Breast epithelium (tissue), 3 donors: ENCODE measurements around the gene GNMT.

Experiments
- POLR2A ChIP-seq: fragments of 450-650 bp; IDR thresholded peaks from one replicate; pipeline ENCODE4 v1.6.1; 2016; ENCODE audit warnings: antibody characterized with exemption, mild to moderate bottlenecking, moderate library complexity
- TF ChIP-seq, protein P1 (sequence below), 3 donors: fragments of 450-650 bp; IDR thresholded peaks; one replicate each; pipeline ENCODE4 v1.5.1; 2016 to 2017; ENCODE audit warnings: antibody characterized with exemption in 3 of 3, mild to moderate bottlenecking in 3 of 3, moderate library complexity in 3 of 3

DNA sequence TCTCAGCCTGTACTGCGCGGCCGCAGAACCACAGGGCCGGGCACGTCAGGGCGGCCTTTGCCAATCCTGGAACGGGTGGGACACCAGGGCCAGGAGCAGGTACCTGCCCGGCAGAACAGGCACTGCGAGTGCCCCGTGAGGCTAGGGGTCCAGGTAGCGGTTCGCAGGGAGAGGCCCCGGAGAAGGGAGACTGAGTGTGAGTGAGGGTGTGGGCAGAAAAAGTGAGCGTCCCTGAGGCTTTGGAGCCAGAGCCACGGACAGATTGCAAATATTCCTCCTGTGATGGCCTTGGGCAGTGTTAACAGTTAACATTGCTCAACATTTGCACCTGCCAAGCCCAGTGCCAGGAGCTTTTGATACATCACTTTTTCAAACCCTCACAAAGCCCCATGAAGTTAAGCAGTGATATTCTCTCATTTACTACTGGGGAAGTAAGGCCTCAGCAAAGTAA is 491 bp downstream of the GNMT start:
- TF ChIP-seq POLR2A = no peak
- TF ChIP-seq, protein P1, sequence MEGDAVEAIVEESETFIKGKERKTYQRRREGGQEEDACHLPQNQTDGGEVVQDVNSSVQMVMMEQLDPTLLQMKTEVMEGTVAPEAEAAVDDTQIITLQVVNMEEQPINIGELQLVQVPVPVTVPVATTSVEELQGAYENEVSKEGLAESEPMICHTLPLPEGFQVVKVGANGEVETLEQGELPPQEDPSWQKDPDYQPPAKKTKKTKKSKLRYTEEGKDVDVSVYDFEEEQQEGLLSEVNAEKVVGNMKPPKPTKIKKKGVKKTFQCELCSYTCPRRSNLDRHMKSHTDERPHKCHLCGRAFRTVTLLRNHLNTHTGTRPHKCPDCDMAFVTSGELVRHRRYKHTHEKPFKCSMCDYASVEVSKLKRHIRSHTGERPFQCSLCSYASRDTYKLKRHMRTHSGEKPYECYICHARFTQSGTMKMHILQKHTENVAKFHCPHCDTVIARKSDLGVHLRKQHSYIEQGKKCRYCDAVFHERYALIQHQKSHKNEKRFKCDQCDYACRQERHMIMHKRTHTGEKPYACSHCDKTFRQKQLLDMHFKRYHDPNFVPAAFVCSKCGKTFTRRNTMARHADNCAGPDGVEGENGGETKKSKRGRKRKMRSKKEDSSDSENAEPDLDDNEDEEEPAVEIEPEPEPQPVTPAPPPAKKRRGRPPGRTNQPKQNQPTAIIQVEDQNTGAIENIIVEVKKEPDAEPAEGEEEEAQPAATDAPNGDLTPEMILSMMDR (IDR thresholded peaks at IDR 0.05) = no peak
